ENCODE measurements around the gene DRD2.
"Not testable (repeated sequence)": the region's sequence is repeated elsewhere in the genome, so short reads cannot be mapped to it uniquely, and the experiment has no call there.

The DRD2 gene

DNA sequence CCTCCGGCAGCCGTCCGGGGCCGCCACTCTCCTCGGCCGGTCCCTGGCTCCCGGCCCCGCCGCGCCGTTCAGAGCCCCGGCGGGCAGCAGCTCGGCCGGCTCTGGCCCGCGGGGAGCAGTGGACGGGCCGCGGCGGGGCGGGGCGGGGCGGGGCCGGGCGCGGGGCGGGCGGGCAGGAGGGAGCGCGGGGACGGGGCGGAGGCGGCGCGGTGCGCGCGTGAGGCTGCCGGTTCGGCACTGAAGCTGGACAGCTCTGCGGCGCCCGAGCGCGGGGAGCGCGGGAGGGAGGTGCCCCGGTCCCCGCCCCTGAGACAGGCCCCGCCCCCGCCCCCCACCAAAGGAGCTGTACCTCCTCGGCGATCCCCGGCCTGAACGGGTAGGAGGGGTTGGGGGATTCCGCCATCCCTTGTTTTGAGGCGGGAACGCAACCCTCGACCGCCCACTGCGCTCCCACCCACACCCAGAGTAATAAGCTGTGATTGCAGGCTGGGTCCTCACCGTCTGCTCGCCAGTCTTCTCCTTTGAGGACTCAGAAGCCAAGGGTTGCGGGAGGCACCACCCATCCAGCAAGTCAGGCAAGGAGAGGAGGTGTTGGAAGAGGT lies at the start of gene DRD2:
Gene DRD2, minus strand, starts transcription at position 239 of the 602 bp plus-strand sequence. CDS start 50,747 bp downstream, outside the sequence.
- H3K4me1 Mint-ChIP-seq (ENCODE audit: low read depth): peaks cover 3% of the 10 kb centered on the region
- no peaks in the 10 kb centered on the region for H3K9me3 Mint-ChIP-seq
- peaks cover 1% of the 10 kb centered on the region for H3K36me3 Mint-ChIP-seq (ENCODE audit: low read depth)
- peaks cover 66% of the 10 kb centered on the region for H3K27me3 Mint-ChIP-seq (ENCODE audit: low read depth)
- no peak for DNase-seq (ENCODE audit: low spot score)
- H3K4me3 Mint-ChIP-seq: peak within 1 kb of the TSS; percentile 38
- H3K27ac Mint-ChIP-seq: no peak within 1 kb of the TSS

DNA sequence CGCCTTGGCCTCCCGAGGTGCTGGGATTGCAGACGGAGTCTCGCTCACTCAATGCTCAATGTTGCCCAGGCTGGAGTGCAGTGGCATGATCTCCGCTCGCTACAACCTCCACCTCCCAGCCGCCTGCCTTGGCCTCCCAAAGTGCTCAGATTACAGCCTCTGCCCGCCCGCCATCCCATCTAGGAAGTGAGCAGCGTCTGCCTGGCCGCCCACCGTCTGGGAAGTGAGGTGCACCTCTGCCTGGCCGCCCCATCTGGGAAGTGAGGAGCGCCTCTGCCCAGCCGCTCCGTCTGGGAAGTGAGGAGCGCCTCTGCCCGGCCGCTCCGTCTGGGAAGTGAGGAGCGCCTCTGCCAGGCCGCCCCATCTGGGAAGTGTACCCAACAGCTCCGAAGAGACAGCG lies 48.7 kb upstream of the DRD2 start:
- H3K36me3 Mint-ChIP-seq (ENCODE audit: low read depth); H3K27ac Mint-ChIP-seq; H3K4me1 Mint-ChIP-seq (ENCODE audit: low read depth); H3K4me3 Mint-ChIP-seq; DNase-seq (ENCODE audit: low spot score); H3K9me3 Mint-ChIP-seq: not testable (repeated sequence)
- H3K27me3 Mint-ChIP-seq (ENCODE audit: low read depth): peaks cover 25% of the 10 kb centered on the region

DNA sequence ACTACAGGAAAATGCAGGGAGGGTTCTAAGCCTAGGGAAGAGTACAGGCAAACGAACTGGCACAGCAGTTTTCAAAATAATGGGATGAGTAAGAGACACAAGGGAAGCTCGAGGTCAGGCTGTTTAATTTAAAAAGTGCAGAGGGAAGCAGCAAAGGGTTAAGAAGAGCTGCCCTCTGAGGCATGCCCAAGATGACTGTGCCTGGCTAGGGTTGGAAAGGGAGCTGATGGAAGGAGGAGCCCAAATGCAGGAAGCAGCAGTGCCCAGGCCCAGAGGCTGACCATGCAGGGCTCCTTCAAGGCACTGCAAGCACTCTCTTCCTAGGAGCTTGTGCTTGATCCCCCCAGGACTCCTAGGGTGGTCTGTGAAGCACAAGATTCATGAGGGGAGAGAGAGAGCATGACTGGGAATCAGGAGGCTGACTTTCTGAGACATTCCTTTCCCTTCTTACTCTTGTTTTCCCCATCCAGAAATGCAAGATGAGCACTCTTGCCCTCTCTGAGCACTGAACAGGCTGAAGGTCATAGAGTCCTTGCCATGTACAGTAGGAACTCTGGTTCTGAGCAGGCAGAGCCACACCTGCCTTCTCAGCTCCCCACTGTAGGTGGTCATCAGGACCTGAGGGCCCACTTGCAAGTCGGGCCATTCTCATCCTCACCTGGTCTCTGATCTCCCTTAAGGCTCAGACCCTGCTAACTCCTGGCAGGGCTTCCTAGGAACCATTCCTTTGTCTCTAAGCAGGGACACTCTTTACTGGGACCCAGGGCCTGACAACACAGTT lies 46.7 kb upstream of the DRD2 start:
- Mint-ChIP-seq H3K27me3 (ENCODE audit: low read depth) (peaks cover 23% of the 10 kb centered on the region), H3K36me3 (ENCODE audit: low read depth) (no peaks in the 10 kb centered on the region), H3K9me3 (no peaks in the 10 kb centered on the region), H3K4me1 (ENCODE audit: low read depth) (peaks cover 3% of the 10 kb centered on the region), H3K4me3 (no peak overlapping the region), H3K27ac (no peak overlapping the region)
- no peak for DNase-seq (ENCODE audit: low spot score)

DNA sequence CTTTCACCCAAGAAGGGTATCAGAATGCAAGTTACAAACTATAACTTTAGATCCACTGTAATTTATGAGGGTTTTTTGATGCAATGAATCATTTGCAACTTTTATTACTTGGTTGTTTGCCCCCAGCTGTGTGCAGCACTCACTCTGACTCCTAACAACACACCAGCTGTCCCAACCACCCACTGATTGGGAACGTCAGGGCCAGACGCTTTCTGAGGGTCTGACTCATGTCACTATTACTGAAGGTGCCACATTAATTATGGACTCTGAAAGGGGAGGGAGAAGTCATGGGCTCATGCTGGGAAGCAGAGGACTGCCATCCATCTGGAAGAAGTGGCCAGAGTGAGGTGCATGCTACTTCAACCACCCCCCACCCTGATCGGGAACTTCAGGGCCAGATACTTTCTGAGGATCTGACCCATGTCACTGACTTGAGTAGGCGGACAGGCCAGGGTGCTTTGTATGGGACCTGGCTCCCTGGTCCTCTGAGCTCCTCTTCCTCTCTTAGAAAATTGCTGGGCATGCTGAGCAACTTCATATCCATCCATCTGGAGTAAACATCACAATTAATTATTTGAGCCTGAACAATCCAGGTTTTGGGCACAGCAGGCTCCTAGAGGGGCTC lies 44.9 kb upstream of the DRD2 start:
- no peak for DNase-seq (ENCODE audit: low spot score)
- H3K36me3 Mint-ChIP-seq (ENCODE audit: low read depth): no peaks in the 10 kb centered on the region
- H3K27me3 Mint-ChIP-seq (ENCODE audit: low read depth): peaks cover 13% of the 10 kb centered on the region
- H3K27ac Mint-ChIP-seq: no peak overlapping the region
- no peak overlapping the region for H3K4me3 Mint-ChIP-seq
- no peaks in the 10 kb centered on the region for H3K9me3 Mint-ChIP-seq
- peaks cover 3% of the 10 kb centered on the region for H3K4me1 Mint-ChIP-seq (ENCODE audit: low read depth)

DNA sequence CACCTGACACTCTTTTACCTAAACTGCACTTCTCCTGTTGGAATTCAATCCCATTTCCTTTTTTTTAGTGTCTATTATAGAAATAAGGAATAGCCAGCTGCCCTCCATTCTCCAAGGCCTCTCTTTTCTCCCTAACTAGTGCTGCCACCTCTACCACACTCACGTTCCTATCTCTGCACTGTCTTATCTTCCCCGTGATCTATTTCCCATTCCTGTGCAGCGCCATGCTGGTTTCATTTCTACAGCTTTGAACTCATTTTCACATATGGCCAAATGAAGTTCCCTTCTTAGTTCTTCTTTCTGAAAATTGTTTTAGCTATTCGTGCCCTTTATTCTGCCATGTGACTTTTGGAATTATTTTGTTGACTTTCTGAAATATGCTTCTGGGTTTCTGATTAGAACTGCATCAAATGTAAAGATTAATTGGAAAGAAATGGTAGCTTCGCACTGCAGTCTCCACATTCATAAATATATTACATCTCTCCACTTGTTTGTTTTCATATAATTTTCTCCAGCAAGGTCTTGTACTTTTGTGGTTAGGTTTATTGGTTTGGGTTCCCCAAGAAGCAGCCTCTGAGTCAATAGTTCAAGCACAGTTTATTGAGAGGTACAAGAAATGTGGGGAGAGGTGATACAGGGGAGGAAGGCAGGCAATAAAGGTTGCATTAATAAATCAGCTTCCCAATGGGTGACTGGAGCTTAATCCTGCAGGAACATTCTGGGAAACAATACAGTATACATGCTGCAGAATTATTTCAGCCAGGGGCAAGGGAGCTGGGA lies 43.7 kb upstream of the DRD2 start:
- H3K4me3 Mint-ChIP-seq: no peak overlapping the region
- no peak for DNase-seq (ENCODE audit: low spot score)

DNA sequence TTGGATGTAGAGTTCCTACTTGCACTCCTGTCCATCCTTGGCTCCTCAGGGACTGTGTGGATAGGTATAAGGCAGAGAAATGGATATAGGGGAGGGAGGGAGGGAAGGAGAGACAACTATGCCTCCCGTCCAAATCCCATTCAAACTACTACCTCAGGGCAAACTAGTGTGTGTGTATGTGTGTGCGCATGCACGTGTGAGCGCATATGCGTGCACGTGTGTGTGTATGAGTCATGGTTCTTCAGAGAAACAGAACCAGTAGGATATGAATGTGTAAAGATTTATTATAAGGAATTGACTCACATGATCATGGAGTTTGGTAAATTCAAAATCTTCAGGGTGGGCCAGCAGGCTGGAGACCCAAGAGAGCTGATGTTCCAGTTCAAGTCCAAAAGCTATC lies 42.2 kb upstream of the DRD2 start:
- no peaks in the 10 kb centered on the region for H3K9me3 Mint-ChIP-seq
- H3K27me3 Mint-ChIP-seq (ENCODE audit: low read depth): peaks cover 9% of the 10 kb centered on the region
- H3K4me3 Mint-ChIP-seq: no peak overlapping the region
- no peak for DNase-seq (ENCODE audit: low spot score)
- peaks cover 3% of the 10 kb centered on the region for H3K4me1 Mint-ChIP-seq (ENCODE audit: low read depth)
- H3K36me3 Mint-ChIP-seq (ENCODE audit: low read depth): no peaks in the 10 kb centered on the region
- H3K27ac Mint-ChIP-seq: no peak overlapping the region

More for the DNA sequence above, 43.7 kb upstream of the DRD2 start:
- Mint-ChIP-seq H3K4me1 (ENCODE audit: low read depth) (peaks cover 3% of the 10 kb centered on the region), H3K27me3 (ENCODE audit: low read depth) (peaks cover 11% of the 10 kb centered on the region), H3K36me3 (ENCODE audit: low read depth) (no peaks in the 10 kb centered on the region), H3K27ac (no peak overlapping the region), H3K9me3 (no peaks in the 10 kb centered on the region)

DNA sequence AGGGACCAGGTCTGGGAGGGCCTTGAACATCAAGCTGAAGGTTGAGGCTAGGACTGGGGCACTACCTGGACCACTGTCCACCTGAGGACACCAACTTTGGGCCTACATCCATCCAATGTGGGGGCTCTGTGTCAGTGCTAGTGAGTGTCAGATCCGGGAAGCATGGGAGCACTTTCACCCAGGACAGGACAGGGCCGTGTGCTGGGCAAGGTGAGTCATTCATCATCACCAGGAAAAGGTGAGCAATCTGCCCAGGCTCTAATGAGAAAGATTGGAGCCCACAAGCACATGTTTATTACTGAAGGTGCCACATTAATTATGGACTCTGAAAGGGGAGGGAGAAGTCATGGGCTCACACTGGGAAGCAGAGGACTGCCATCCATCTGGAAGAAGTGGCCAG lies 39.7 kb upstream of the DRD2 start:
- Mint-ChIP-seq H3K9me3 (no peaks in the 10 kb centered on the region), H3K4me3 (no peak overlapping the region), H3K27ac (no peak overlapping the region), H3K36me3 (ENCODE audit: low read depth) (no peaks in the 10 kb centered on the region), H3K27me3 (ENCODE audit: low read depth) (peaks cover 5% of the 10 kb centered on the region), H3K4me1 (ENCODE audit: low read depth) (peaks cover 3% of the 10 kb centered on the region)
- no peak for DNase-seq (ENCODE audit: low spot score)

DNA sequence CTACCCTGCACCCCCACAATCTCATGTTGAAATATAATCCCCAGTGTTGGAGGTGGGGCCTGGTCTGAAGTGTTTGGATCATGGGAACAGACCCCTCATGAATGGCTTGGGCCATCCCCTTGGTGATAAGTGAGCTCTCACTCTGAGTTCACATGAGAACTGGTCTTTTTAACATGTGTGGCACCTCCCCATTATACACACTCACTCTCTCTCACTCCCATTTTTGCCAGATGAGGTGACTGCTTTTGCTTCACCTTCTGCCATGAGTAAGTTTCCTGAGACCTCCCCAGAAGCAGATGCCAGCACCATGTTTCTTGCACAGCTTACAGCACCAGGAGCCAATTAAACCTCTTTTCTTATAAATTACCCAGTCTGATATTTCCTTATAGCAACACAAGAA lies 32.1 kb upstream of the DRD2 start:
- H3K4me3 Mint-ChIP-seq: no peak overlapping the region
- DNase-seq (ENCODE audit: low spot score): no peak
- H3K9me3 Mint-ChIP-seq: no peaks in the 10 kb centered on the region
- H3K27ac Mint-ChIP-seq: no peak overlapping the region
- H3K4me1 Mint-ChIP-seq (ENCODE audit: low read depth): no peaks in the 10 kb centered on the region
- H3K36me3 Mint-ChIP-seq (ENCODE audit: low read depth): no peaks in the 10 kb centered on the region
- peaks cover 19% of the 10 kb centered on the region for H3K27me3 Mint-ChIP-seq (ENCODE audit: low read depth)

DNA sequence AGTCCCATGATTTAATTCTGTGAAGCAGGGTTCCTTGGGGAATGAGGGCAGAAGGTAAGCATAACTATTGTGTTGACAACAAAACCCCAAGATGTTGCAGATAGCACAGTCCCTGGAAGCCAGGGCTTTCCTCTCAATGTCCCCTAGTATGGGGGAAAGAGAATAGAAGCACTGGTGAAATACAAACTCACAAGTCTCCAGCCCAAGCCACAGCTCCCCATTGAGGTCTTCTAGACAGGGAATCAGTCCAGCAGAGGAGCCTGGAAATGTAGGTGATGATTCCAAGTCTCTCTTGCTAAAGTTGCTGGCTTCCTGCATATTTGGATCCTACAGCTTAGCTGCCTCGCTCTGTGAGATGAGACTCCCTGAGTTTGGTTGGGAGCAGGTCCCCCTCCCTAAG lies 31.7 kb upstream of the DRD2 start:
- Mint-ChIP-seq H3K4me3 (no peak overlapping the region), H3K36me3 (ENCODE audit: low read depth) (no peaks in the 10 kb centered on the region), H3K4me1 (ENCODE audit: low read depth) (no peaks in the 10 kb centered on the region), H3K27me3 (ENCODE audit: low read depth) (peaks cover 23% of the 10 kb centered on the region), H3K27ac (no peak overlapping the region), H3K9me3 (no peaks in the 10 kb centered on the region)
- no peak for DNase-seq (ENCODE audit: low spot score)

DNA sequence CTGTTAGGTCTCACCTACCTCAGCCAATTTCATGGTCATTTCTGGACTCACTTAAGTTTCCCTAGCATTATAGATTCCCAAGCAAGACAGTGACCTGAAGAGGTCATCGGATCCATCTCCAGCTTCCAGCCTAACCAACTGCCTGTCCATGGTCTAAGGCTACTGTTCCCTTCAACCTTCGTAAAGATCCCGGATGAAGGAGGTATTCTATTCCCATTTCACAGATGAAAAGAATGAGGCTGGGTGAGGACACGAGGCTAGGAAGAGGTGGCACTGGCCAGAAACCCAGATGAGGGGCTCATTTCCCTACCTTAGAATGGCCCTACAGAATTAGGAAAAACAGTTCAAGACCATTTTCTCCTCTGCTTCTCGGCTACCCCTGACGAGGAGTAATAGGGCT lies 31.3 kb upstream of the DRD2 start:
- Mint-ChIP-seq H3K4me3 (no peak overlapping the region), H3K4me1 (ENCODE audit: low read depth) (no peaks in the 10 kb centered on the region), H3K9me3 (no peaks in the 10 kb centered on the region), H3K36me3 (ENCODE audit: low read depth) (no peaks in the 10 kb centered on the region), H3K27me3 (ENCODE audit: low read depth) (peaks cover 25% of the 10 kb centered on the region), H3K27ac (no peak overlapping the region)
- DNase-seq (ENCODE audit: low spot score): no peak

DNA sequence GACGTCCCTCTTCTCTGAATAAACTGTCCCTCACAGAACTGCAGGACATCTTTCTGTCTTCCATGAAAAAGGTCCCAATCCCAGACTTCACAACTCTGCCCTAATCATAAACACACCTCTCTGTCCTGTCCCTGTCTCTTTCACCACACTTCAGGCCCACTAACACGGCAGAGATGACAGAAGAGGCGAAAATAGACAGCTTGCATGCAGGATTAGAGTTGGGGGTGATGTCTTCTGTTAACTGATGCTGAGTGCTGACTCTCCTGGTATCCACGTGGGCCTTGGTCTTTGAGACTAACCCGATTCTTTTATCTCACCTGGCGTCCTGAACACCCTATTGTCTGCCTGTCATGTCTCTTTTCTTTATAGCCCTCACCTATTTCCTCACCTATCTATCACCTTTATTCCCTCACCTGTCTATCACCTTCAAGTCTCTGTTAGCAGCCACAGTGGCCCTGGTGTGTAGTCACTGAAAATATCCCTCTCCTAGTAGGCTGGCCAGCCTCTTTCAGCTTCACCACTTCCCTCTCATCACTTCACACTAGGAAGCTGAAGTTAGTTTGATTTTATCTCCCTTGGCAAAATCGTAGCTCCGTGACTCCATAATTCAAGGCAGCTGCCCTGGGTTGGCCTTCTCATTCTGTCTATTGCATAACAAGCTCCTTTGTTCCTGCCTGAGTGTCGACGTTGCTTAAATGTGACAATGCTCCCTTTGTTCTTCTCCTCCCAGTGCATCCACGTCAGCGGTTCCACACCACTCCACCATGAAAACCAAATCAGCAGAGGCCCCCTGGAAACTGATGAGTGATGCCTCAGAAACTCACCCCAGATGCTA lies 30.6 kb upstream of the DRD2 start:
- Mint-ChIP-seq H3K36me3 (ENCODE audit: low read depth) (no peaks in the 10 kb centered on the region), H3K4me3 (no peak overlapping the region), H3K27me3 (ENCODE audit: low read depth) (peaks cover 27% of the 10 kb centered on the region), H3K9me3 (no peaks in the 10 kb centered on the region), H3K4me1 (ENCODE audit: low read depth) (no peaks in the 10 kb centered on the region), H3K27ac (no peak overlapping the region)
- no peak for DNase-seq (ENCODE audit: low spot score)

DNA sequence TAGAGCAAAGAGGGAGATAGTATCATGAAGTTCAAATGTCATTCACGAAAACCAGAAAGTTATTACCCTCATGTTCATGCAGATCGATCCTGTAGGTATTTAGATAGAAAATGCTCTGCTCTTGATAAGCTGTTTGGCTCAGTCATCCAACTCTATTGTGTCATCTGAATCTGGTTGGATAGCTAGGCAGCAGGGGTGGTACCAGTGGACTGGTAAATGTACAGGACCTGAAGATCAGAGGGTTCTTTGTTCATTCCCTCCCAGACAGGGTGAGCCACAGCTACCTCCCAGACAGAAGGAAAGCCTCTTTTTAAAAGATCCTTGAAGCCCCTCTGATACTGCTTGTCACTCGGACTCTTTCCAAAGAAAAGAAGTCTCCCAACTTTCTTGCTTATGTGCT lies 29.8 kb upstream of the DRD2 start:
- DNase-seq (ENCODE audit: low spot score): no peak
- Mint-ChIP-seq H3K27me3 (ENCODE audit: low read depth) (peaks cover 27% of the 10 kb centered on the region), H3K9me3 (no peaks in the 10 kb centered on the region), H3K27ac (no peak overlapping the region), H3K4me3 (no peak overlapping the region), H3K36me3 (ENCODE audit: low read depth) (no peaks in the 10 kb centered on the region), H3K4me1 (ENCODE audit: low read depth) (no peaks in the 10 kb centered on the region)

DNA sequence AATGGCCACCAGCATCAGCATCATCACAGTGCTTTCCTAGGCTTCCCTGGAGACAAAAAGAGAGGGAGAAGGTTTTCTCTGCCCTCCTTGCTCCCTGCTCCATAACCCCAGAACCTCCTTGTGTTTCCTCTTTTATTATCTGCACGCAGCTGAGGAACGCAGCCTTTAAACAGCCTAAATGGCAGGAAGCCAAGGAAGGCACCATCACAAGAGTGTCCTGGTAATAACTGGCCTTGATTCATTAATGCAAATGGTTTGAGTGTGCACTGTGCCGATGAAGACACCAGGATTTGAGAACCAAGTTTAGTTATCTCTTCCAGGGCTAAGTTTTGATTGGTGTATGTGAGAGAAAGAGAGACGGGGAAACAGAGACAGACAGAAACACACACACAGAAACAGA lies 29.4 kb upstream of the DRD2 start:
- Mint-ChIP-seq H3K27me3 (ENCODE audit: low read depth) (peaks cover 26% of the 10 kb centered on the region), H3K27ac (no peak overlapping the region), H3K36me3 (ENCODE audit: low read depth) (no peaks in the 10 kb centered on the region), H3K9me3 (no peaks in the 10 kb centered on the region), H3K4me1 (ENCODE audit: low read depth) (no peaks in the 10 kb centered on the region), H3K4me3 (no peak overlapping the region)
- DNase-seq (ENCODE audit: low spot score): no peak

Measured in T-helper 2 cell treated with Interferon-gamma antibody and Interleukin-4, amounts not matched to agents 5 μg/mL and 100 μg/mL, for 36 hours (primary cell).